ENCODE results near the gene ZNF669.

DNA sequence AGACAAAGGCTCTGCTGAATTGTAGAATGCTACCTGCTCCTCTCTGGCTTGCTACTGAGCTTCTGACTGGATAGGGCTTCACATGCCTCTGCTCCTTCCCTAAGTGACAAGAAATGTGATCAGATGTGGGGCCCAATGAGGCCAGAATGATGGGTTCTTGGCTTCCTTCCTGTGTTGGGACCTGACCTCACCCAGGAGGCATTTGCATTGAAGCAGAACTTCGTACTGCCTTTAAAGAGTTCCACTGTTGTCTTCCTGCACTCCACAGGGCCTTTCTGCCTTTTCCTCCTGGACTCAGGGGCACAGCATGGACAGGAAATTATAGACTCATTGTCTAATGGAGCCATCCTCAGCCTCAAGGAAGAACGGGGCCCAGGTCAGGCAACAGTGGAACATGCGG is 39.9 kb downstream of the ZNF669 start:
- TF ChIP-seq CTCF (IDR thresholded peaks at IDR 0.05) (no peak), EP300 (IDR thresholded peaks at IDR 0.05) (no peak)
